ENCODE results near the gene PADI4. TPM values are rescaled to one million over a fixed set of nuclear protein-coding genes. Genes with fewer than 3 reads are reported as not detected.

PADI4 gene
- total and polyA plus RNA-seq, 7 donors: 0.44 to 0.60 TPM; not detected in 5

DNA sequence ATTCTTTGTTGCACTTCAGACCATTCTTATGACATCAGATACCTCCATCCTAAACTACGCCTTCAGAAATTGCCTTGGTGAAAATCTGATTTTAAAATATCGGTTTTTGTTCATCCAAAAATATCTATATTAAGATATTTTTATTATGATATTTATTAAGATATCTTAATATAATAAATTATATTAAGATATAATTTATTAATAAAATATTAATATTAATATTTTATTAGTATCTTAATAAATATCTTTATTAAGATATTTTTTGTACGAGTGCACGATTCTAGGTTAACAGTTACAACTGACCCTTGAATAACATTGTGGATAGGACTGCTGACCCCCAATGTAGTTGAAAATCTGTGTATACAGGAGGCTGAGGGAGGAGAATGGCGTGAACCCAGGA lies 20.9 kb downstream of the PADI4 start:
- TF ChIP-seq POLR2A (IDR thresholded peaks at IDR 0.05) (no peak), POLR2AphosphoS5 (IDR thresholded peaks at IDR 0.05) (no peak), EP300 (IDR thresholded peaks at IDR 0.05) (no peak)
- TF ChIP-seq, protein P1, sequence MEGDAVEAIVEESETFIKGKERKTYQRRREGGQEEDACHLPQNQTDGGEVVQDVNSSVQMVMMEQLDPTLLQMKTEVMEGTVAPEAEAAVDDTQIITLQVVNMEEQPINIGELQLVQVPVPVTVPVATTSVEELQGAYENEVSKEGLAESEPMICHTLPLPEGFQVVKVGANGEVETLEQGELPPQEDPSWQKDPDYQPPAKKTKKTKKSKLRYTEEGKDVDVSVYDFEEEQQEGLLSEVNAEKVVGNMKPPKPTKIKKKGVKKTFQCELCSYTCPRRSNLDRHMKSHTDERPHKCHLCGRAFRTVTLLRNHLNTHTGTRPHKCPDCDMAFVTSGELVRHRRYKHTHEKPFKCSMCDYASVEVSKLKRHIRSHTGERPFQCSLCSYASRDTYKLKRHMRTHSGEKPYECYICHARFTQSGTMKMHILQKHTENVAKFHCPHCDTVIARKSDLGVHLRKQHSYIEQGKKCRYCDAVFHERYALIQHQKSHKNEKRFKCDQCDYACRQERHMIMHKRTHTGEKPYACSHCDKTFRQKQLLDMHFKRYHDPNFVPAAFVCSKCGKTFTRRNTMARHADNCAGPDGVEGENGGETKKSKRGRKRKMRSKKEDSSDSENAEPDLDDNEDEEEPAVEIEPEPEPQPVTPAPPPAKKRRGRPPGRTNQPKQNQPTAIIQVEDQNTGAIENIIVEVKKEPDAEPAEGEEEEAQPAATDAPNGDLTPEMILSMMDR (IDR thresholded peaks at IDR 0.05): no peak
- Histone ChIP-seq H3K36me3 (no peaks in the 10 kb centered on the region), H3K9me3 (no peaks in the 10 kb centered on the region), H3K4me3 (no peak overlapping the region), H3K27ac (no peak overlapping the region), H3K27me3 (peaks cover 0 to 10% (median 0%) of the 10 kb centered on the region in 3 donors), H3K4me1 (no peaks in the 10 kb centered on the region)
- intact Hi-C loops (cut with DNase I): no loop called here
- no peak for DNase-seq
- WGBS, 2 donors: 74% methylated on average over 5 of the region's 5 CpGs

DNA sequence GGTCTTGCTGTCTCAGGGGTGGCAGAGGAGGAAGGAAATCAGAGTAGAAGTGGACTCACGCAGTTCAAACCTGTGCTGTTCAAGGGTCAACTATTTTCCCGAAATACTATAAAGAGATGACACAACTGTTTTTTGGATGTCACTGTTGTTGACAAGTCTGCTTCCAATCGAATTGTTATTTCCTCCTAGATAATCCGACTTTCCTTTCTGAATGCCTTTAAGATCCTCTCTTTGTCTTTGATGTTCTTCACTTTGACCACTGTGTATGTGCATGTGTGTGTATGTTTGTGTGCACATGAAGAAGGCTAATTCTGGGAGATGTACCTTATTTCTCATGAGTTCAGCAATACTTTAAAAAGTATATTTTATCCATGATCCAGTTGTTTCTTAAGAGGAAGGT lies 21.6 kb downstream of the PADI4 start:
- no peaks in the 10 kb centered on the region for H3K36me3 ChIP-seq
- intact Hi-C loops (cut with DNase I): loop anchor here (10.0 kb wide), 1 partner anchor 205 kb away; no protein-coding TSS in a partner anchor
- H3K4me3 ChIP-seq: no peak overlapping the region
- TF ChIP-seq EP300 (IDR thresholded peaks at IDR 0.05) (no peak), POLR2AphosphoS5 (IDR thresholded peaks at IDR 0.05) (no peak), POLR2A (IDR thresholded peaks at IDR 0.05) (no peak)
- TF ChIP-seq, protein P1 (IDR thresholded peaks at IDR 0.05): no peak
- H3K27ac ChIP-seq: no peak overlapping the region
- DNase-seq: no peak
- H3K27me3 ChIP-seq: peaks cover 0 to 10% (median 0%) of the 10 kb centered on the region in 3 donors
- no peaks in the 10 kb centered on the region for H3K9me3 ChIP-seq
- no peaks in the 10 kb centered on the region for H3K4me1 ChIP-seq
- WGBS, 2 donors: 76 to 86% methylated on average over 4 of the region's 4 CpGs

DNA sequence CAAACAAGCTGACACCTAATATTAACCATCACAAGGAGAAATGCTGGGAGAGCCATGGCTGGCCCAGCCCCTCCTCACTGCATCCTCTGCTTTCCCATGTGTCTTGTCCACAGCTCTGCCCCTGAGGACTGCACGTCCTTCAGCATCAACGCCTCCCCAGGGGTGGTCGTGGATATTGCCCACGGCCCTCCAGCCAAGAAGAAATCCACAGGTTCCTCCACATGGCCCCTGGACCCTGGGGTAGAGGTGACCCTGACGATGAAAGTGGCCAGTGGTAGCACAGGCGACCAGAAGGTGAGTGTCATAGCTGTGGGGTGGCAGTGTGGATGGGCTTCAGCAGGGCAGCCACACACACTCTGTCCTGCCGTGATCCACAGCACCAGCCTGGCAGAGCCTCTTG lies 22.9 kb downstream of the PADI4 start:
- Histone ChIP-seq H3K36me3 (no peaks in the 10 kb centered on the region), H3K27ac (no peak overlapping the region), H3K4me3 (no peak overlapping the region), H3K9me3 (no peaks in the 10 kb centered on the region), H3K27me3 (peaks cover 0 to 18% (median 0%) of the 10 kb centered on the region in 3 donors), H3K4me1 (no peaks in the 10 kb centered on the region)
- DNase-seq: no peak
- TF ChIP-seq POLR2AphosphoS5 (IDR thresholded peaks at IDR 0.05) (no peak), EP300 (IDR thresholded peaks at IDR 0.05) (no peak), POLR2A (IDR thresholded peaks at IDR 0.05) (no peak)
- TF ChIP-seq, protein P1 (IDR thresholded peaks at IDR 0.05): no peak
- intact Hi-C loops (cut with DNase I): loop anchor here (10.0 kb wide), 1 partner anchor 206 kb away; no protein-coding TSS in a partner anchor
- WGBS, 2 donors: 73 to 75% methylated on average over 7 of the region's 7 CpGs

DNA sequence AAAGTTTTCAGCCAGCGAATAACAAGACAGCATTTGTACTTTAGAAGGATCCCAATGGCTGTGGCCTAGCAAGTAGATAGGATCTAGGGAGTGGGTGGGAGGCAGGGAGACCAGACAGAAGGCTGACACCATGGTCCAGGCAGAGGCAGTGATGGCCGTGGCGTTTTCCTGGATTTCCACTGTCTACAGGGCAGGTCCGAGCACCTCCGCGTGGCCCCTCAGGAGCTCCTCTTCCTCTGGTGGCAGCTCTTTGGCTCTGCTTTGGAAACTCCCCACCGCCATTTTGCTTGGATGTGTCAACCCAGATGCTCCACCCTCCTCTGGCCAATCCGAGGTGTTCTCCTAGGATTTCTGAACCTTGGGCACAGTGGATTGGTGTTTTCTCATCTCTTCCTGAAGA lies 25.1 kb downstream of the PADI4 start:
- no peaks in the 10 kb centered on the region for H3K36me3 ChIP-seq
- H3K27me3 ChIP-seq: peaks cover 0 to 25% (median 0%) of the 10 kb centered on the region in 3 donors
- H3K9me3 ChIP-seq: no peaks in the 10 kb centered on the region
- H3K4me1 ChIP-seq: no peaks in the 10 kb centered on the region
- H3K4me3 ChIP-seq: no peak overlapping the region
- DNase-seq: peak; percentile 46
- no peak for TF ChIP-seq EP300 (IDR thresholded peaks at IDR 0.05)
- TF ChIP-seq, protein P1 (IDR thresholded peaks at IDR 0.05): no peak
- no peak for TF ChIP-seq POLR2AphosphoS5 (IDR thresholded peaks at IDR 0.05)
- TF ChIP-seq POLR2A (IDR thresholded peaks at IDR 0.05): no peak
- no peak overlapping the region for H3K27ac ChIP-seq
- intact Hi-C loops (cut with DNase I): loop anchor here (10.0 kb wide), 1 partner anchor 208 kb away; no protein-coding TSS in a partner anchor
- WGBS, 2 donors: 89 to 90% methylated on average over 8 of the region's 8 CpGs
